Heart right ventricle (tissue), 16 donors: Measurements from ENCODE around the gene ZW10. TPM values are rescaled to one million over a fixed set of nuclear protein-coding genes. Genes with fewer than 3 reads are reported as not detected.

Source experiments
- ATAC-seq, 8 donors: fragments of 200-7000 bp; cut with Tn5 transposase; one replicate each; pipeline ENCODE4 v1.9.1; 2020; ENCODE audit warnings: mild to moderate bottlenecking in 8 of 8, moderate library complexity in 8 of 8, moderate number of reproducible peaks in 1 of 8
- DNase-seq, 2 donors: peaks; one replicate each; pipeline ENCODE4 v3.0.0-alpha.2; 2020
- H3K27ac ChIP-seq, 10 donors: fragments of 200-600 bp; sonication (generic) in 2 of 10; one replicate each; pipeline versions ENCODE4 v1.5.0 to v1.8.0; 2020 to 2022; ENCODE audit warnings: mild to moderate bottlenecking in 3 of 10
- H3K27me3 ChIP-seq, 7 donors: fragments of 200-600 bp; one replicate each; pipeline ENCODE4 v1.8.0; 2021 to 2022; ENCODE audit warnings: mild to moderate bottlenecking in 2 of 7
- H3K36me3 ChIP-seq, 9 donors: fragments of 200-600 bp; sonication (generic) in 1 of 9; one replicate each; pipeline versions ENCODE4 v1.5.0 to v1.8.0; 2020 to 2022; ENCODE audit warnings: mild to moderate bottlenecking in 2 of 9
- H3K4me1 ChIP-seq, 9 donors: fragments of 200-600 bp; sonication (generic) in 1 of 9; one replicate each; pipeline versions ENCODE4 v1.5.0 to v1.8.0; 2020 to 2022; ENCODE audit warnings: mild to moderate bottlenecking in 4 of 9
- H3K4me3 ChIP-seq, 10 donors: fragments of 200-600 bp; sonication (generic) in 2 of 10; one replicate each; pipeline versions ENCODE4 v1.5.0 to v1.8.0; 2020 to 2022; ENCODE audit warnings: mild to moderate bottlenecking in 7 of 10, moderate library complexity in 2 of 10
- H3K9me3 ChIP-seq, 11 donors: fragments of 200-600 bp in 10 of 11; sonication (generic) in 2 of 11; one replicate each; pipeline versions ENCODE4 v1.5.0 to v1.8.0; 2013 to 2022; ENCODE audit warnings: mild to moderate bottlenecking in 2 of 11, control low read depth in 1 of 11, moderate library complexity in 1 of 11
- WGBS, 2 donors: extraction: QIAGEN DNeasy Blood & Tissue Kit; methylation state at CpG; one replicate each; pipeline ENCODE4 v1.1.7; 2013; ENCODE audit warnings: inconsistent platforms in 1 of 2; 5-methylcytosine and 5-hydroxymethylcytosine counted together
- intact Hi-C, 10 donors: fragments of 100-400 bp; cut with DNase I; formaldehyde crosslinking; loops; one replicate each; pipeline versions ENCODE4 v1.11.1 to v1.14.2; 2022
- polyA plus RNA-seq, 2 donors: library from polyadenylated mRNA; stranded (reverse); fragments of 200-250 nt; gene quantifications; one replicate each; pipeline ENCODE4 v1.2.3, GENCODE V29; 2013
- total RNA-seq, 10 donors: library from RNA; stranded (reverse); fragmentation: NEBNext Ultra II Directional in 3 of 10; extraction: Animal tissue kit (Norgen Biotek cat#: 25700) in 3 of 10; gene quantifications; one replicate each; pipeline versions ENCODE4 v1.2.1 to v1.2.4, GENCODE V29; 2021 to 2023
- TF ChIP-seq, protein P1 (sequence below), 9 donors: fragments of 200-600 bp; sonication (generic) in 2 of 9; IDR thresholded peaks; one replicate each; pipeline versions ENCODE4 v1.5.0 to v1.8.0; 2021 to 2022; ENCODE audit warnings: antibody characterized with exemption in 9 of 9, mild to moderate bottlenecking in 5 of 9, moderate library complexity in 1 of 9
- donor health status: Arrhythmogenic right ventricular cardiomyopathy.
- donor health status: ischemic (EF 13 %, LVEDD 7.1; RV severe dilation, severe dysfunction).
- donor health status: healthy with polysubstance abuse.
- donor health status: DM: no; HTN: yes; CAD: no.
- donor health status: DM: no; HTN: no; CAD: no.
- donor health status: ischemic (EF 25% LVEDD 6.9; RV normal size, moderate dysfunction).
- donor health status: ischemic (EF 25% LVEDD 5.7; RV mildly dilated, moderate dysfunction).
- donor health status: healthy.
- donor health status: DM: yes; HTN: yes; CAD: no.
- donor health status: Ischemic cardiomyopathy.
- donor health status: ischemic (EF 35%, LVEDD 5.7; RV mildly dilated, moderate dysfunction).
- donor health status: nonischemic (EF 11% LVEDD 7.7; RV severe dilation, severe dysfunction).
- donor health status: DM: yes; HTN: yes; CAD: no.
- donor health status: PGD.
- donor health status: ischemic (EF 29% LVEDD 5.4; RV normal size, mild dysfunction).
- donor health status: nonischemic (EF 23%, LVEDD 6.1; RV moderate dilation, normal function).

ZW10 gene
- total and polyA plus RNA-seq, 12 donors: 2.2 to 11.4 (median 9.2) TPM

DNA sequence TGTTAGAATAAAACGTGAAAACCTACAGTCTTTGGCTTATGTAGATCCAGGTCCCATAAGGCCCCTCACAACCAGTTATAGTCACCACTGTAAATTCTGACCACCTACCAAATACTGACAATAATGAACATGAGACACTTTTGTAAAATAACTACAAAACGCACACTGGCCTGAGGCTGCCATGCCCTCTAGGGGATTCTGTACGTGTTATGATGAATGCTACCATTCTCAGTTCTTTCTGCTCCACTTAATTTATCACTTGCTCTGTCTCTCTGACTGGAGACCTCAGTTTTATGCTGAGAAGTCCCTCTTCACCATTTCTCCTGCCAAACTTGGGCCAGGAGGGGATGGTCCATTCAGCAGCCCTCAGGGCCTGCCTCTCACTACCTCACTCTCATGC, 48.7 kb downstream of the ZW10 start:
- intact Hi-C loops: no loop called here
- Histone ChIP-seq H3K4me3 (no peak overlapping the region), H3K4me1 (peaks cover 0 to 13% (median 5%) of the 10 kb centered on the region in 9 donors), H3K27me3 (no peaks in the 10 kb centered on the region), H3K27ac (no peak overlapping the region), H3K9me3 (no peaks in the 10 kb centered on the region), H3K36me3 (peaks cover 0 to 10% (median 0%) of the 10 kb centered on the region in 9 donors)
- DNase-seq (no peak), ATAC-seq (no peak)
- TF ChIP-seq, protein P1, sequence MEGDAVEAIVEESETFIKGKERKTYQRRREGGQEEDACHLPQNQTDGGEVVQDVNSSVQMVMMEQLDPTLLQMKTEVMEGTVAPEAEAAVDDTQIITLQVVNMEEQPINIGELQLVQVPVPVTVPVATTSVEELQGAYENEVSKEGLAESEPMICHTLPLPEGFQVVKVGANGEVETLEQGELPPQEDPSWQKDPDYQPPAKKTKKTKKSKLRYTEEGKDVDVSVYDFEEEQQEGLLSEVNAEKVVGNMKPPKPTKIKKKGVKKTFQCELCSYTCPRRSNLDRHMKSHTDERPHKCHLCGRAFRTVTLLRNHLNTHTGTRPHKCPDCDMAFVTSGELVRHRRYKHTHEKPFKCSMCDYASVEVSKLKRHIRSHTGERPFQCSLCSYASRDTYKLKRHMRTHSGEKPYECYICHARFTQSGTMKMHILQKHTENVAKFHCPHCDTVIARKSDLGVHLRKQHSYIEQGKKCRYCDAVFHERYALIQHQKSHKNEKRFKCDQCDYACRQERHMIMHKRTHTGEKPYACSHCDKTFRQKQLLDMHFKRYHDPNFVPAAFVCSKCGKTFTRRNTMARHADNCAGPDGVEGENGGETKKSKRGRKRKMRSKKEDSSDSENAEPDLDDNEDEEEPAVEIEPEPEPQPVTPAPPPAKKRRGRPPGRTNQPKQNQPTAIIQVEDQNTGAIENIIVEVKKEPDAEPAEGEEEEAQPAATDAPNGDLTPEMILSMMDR (IDR thresholded peaks at IDR 0.05): no peak
- 83 to 87% methylated on average over 3 of the region's 3 CpGs for WGBS, 2 donors

DNA sequence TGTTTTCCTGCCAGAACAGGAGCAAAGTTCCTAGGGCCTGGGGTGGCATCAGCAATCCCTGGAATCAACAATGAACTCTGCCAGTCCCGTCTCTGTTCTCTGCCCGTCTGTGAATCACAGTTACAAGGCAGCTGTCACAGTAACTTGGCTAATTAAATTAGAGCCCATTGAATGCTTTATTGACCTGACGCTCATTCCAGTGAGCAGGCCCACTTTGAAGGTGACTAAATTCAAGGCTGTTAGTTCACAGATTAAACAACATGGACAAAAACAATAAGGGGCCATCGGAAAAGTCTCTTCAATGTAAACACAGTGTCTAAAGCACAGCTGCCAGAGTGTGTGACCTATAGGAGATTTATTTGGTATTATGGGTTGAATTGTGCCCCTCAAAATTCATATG, 49.7 kb downstream of the ZW10 start:
- Histone ChIP-seq H3K4me3 (no peak overlapping the region), H3K27ac (no peak overlapping the region), H3K36me3 (peaks cover 0 to 18% (median 0%) of the 10 kb centered on the region in 9 donors), H3K4me1 (peaks cover 0 to 13% (median 0%) of the 10 kb centered on the region in 9 donors), H3K9me3 (no peaks in the 10 kb centered on the region), H3K27me3 (no peaks in the 10 kb centered on the region)
- 96% methylated on average over 4 of the region's 4 CpGs for WGBS, 2 donors
- ATAC-seq (no peak), DNase-seq (no peak)
- intact Hi-C loops: no loop called here
- TF ChIP-seq, protein P1 (IDR thresholded peaks at IDR 0.05): no peak

DNA sequence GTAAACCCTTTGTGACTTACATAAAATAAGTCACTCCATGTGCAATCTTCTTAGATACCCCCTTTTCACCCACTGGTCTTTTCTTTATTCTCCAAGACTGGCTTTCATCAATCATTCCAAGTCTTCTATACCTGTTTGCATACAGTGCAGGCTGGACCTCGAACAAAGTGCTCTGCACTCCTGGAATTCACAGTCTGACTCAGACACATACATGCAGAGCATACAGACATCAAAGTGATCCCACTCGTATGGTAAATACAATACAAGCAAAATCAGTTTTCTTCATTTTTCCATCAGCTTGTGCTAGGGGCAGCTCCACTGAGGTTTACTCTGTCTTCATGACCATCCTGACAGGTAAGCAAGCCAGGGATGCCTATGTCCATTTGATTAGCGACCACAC, 50.6 kb downstream of the ZW10 start:
- ATAC-seq: no peak
- peaks cover 0 to 13% (median 0%) of the 10 kb centered on the region in 9 donors for H3K4me1 ChIP-seq
- no peak for DNase-seq
- H3K36me3 ChIP-seq: peaks cover 0 to 18% (median 0%) of the 10 kb centered on the region in 9 donors
- no peak overlapping the region for H3K4me3 ChIP-seq
- TF ChIP-seq, protein P1 (IDR thresholded peaks at IDR 0.05): no peak
- no peaks in the 10 kb centered on the region for H3K27me3 ChIP-seq
- no peak overlapping the region for H3K27ac ChIP-seq
- intact Hi-C loops: no loop called here
- WGBS, 2 donors: 93% methylated on average over 3 of the region's 3 CpGs
- no peaks in the 10 kb centered on the region for H3K9me3 ChIP-seq

DNA sequence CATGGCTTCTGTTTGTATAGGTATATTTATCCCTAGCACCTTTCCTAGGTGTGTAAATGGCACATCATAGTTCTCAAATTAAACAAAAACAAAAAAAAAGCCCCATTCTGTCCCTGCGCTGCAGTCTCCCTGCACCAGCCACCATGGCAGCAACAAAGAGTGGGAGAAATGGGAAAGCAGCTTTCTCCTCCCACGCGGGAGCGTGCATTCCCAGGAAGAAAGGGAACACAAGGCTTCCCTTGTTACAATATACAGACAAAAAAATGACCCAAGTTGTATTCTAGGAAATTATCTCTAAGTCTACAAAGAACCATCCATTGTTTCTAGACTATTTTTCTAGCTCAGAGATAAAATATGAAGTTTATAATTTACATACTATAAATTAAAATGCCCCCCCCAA, 51.3 kb downstream of the ZW10 start:
- TF ChIP-seq, protein P1 (IDR thresholded peaks at IDR 0.05): no peak
- intact Hi-C loops: no loop called here
- Histone ChIP-seq H3K36me3 (peaks cover 0 to 18% (median 0%) of the 10 kb centered on the region in 9 donors), H3K27ac (no peak overlapping the region), H3K9me3 (peaks cover 0 to 5% (median 0%) of the 10 kb centered on the region in 11 donors), H3K4me3 (no peak overlapping the region), H3K27me3 (no peaks in the 10 kb centered on the region), H3K4me1 (peaks cover 0 to 13% (median 0%) of the 10 kb centered on the region in 9 donors)
- ATAC-seq (peak in 2 of 8 donors; percentile 52 to 60), DNase-seq (no peak)
- WGBS, 2 donors: 54 to 71% methylated on average over 4 of the region's 4 CpGs
